SK-N-SH (cell line): ENCODE data around the gene PANK3.
"Not testable (repeated sequence)": the region's sequence is repeated elsewhere in the genome, so short reads cannot be mapped to it uniquely, and the experiment has no call there.

Experiments used
- EP300 ChIP-seq, 2 experiments: IDR thresholded peaks; 2 replicates each; pipeline versions ENCODE4 v1.4.0 to v1.6.1; 2012; ENCODE audit warnings: borderline replicate concordance in 1 of 2, low read depth in 1 of 2, low read length in 1 of 2
- FOXM1 ChIP-seq: IDR thresholded peaks from 2 replicates; pipeline ENCODE4 v1.4.0; 2012; ENCODE audit warnings: low read depth, mild to moderate bottlenecking
- GABPA ChIP-seq: IDR thresholded peaks from 2 replicates; pipeline ENCODE4 v1.4.0; 2012; ENCODE audit warnings: low read depth, mild to moderate bottlenecking
- JUND ChIP-seq: IDR thresholded peaks from 2 replicates; pipeline ENCODE4 v1.4.0; 2012
- RFX5 ChIP-seq: IDR thresholded peaks from 2 replicates; pipeline ENCODE4 v1.6.1; 2012; ENCODE audit warnings: mild to moderate bottlenecking, improper control_type of control experiment, low read length
- TF ChIP-seq, protein P1 (sequence below): fragments of 200-600 bp; sonication (generic); IDR thresholded peaks from 2 replicates; pipeline ENCODE4 v1.6.1; 2017; ENCODE audit warnings: antibody characterized with exemption, mild to moderate bottlenecking, moderate library complexity
- TF ChIP-seq, protein P2 (sequence below): IDR thresholded peaks from 2 replicates; pipeline ENCODE4 v1.4.0; 2012; ENCODE audit warnings: low read depth
- TF ChIP-seq, protein P3 (sequence below): IDR thresholded peaks from 2 replicates; pipeline ENCODE4 v1.6.1; 2012; ENCODE audit warnings: mild to moderate bottlenecking, low read depth, low read length, moderate library complexity
- TF ChIP-seq, protein P4 (sequence below): fragments of 150-350 bp; IDR thresholded peaks from 2 replicates; pipeline ENCODE4 v1.6.1; 2016; ENCODE audit warnings: mild to moderate bottlenecking, low read depth, low read length
- TF ChIP-seq, protein P5 (sequence below): fragments of 150-350 bp; IDR thresholded peaks from 2 replicates; pipeline ENCODE4 v1.6.1; 2017; ENCODE audit warnings: antibody characterized with exemption, low read length, low read depth, borderline replicate concordance

DNA sequence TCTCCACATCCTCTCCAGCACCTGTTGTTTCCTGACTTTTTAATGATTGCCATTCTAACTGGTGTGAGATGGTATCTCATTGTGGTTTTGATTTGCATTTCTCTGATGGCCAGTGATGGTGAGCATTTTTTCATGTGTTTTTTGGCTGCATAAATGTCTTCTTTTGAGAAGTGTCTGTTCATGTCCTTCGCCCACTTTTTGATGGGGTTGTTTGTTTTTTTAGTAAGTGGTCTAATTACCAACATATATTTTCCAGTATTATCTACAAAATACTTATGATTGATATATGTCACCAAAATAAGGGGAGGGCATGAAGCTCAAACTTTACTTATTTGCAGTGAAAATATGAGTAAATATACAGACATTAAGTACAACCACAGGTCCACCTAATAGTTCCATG is 5.0 kb downstream of the PANK3 start:
- TF ChIP-seq, protein P1, sequence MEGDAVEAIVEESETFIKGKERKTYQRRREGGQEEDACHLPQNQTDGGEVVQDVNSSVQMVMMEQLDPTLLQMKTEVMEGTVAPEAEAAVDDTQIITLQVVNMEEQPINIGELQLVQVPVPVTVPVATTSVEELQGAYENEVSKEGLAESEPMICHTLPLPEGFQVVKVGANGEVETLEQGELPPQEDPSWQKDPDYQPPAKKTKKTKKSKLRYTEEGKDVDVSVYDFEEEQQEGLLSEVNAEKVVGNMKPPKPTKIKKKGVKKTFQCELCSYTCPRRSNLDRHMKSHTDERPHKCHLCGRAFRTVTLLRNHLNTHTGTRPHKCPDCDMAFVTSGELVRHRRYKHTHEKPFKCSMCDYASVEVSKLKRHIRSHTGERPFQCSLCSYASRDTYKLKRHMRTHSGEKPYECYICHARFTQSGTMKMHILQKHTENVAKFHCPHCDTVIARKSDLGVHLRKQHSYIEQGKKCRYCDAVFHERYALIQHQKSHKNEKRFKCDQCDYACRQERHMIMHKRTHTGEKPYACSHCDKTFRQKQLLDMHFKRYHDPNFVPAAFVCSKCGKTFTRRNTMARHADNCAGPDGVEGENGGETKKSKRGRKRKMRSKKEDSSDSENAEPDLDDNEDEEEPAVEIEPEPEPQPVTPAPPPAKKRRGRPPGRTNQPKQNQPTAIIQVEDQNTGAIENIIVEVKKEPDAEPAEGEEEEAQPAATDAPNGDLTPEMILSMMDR = not testable (repeated sequence)
- TF ChIP-seq FOXM1; RFX5; EP300 (IDR thresholded peaks at IDR 0.05; ENCODE audit: borderline replicate concordance in 1 of 2, low read depth in 1 of 2, low read length in 1 of 2); JUND; GABPA: not testable (repeated sequence)
- TF ChIP-seq, protein P2, sequence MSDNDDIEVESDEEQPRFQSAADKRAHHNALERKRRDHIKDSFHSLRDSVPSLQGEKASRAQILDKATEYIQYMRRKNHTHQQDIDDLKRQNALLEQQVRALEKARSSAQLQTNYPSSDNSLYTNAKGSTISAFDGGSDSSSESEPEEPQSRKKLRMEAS = not testable (repeated sequence)
- TF ChIP-seq, protein P3, sequence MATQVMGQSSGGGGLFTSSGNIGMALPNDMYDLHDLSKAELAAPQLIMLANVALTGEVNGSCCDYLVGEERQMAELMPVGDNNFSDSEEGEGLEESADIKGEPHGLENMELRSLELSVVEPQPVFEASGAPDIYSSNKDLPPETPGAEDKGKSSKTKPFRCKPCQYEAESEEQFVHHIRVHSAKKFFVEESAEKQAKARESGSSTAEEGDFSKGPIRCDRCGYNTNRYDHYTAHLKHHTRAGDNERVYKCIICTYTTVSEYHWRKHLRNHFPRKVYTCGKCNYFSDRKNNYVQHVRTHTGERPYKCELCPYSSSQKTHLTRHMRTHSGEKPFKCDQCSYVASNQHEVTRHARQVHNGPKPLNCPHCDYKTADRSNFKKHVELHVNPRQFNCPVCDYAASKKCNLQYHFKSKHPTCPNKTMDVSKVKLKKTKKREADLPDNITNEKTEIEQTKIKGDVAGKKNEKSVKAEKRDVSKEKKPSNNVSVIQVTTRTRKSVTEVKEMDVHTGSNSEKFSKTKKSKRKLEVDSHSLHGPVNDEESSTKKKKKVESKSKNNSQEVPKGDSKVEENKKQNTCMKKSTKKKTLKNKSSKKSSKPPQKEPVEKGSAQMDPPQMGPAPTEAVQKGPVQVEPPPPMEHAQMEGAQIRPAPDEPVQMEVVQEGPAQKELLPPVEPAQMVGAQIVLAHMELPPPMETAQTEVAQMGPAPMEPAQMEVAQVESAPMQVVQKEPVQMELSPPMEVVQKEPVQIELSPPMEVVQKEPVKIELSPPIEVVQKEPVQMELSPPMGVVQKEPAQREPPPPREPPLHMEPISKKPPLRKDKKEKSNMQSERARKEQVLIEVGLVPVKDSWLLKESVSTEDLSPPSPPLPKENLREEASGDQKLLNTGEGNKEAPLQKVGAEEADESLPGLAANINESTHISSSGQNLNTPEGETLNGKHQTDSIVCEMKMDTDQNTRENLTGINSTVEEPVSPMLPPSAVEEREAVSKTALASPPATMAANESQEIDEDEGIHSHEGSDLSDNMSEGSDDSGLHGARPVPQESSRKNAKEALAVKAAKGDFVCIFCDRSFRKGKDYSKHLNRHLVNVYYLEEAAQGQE = not testable (repeated sequence)
- TF ChIP-seq, protein P4, sequence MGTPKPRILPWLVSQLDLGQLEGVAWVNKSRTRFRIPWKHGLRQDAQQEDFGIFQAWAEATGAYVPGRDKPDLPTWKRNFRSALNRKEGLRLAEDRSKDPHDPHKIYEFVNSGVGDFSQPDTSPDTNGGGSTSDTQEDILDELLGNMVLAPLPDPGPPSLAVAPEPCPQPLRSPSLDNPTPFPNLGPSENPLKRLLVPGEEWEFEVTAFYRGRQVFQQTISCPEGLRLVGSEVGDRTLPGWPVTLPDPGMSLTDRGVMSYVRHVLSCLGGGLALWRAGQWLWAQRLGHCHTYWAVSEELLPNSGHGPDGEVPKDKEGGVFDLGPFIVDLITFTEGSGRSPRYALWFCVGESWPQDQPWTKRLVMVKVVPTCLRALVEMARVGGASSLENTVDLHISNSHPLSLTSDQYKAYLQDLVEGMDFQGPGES = not testable (repeated sequence)
- TF ChIP-seq, protein P5, sequence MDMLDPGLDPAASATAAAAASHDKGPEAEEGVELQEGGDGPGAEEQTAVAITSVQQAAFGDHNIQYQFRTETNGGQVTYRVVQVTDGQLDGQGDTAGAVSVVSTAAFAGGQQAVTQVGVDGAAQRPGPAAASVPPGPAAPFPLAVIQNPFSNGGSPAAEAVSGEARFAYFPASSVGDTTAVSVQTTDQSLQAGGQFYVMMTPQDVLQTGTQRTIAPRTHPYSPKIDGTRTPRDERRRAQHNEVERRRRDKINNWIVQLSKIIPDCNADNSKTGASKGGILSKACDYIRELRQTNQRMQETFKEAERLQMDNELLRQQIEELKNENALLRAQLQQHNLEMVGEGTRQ = not testable (repeated sequence)
